Upper lobe of right lung (tissue), 1 donor: ENCODE measurements around the gene SYNRG. TPM values are rescaled to one million over a fixed set of nuclear protein-coding genes. Genes with fewer than 3 reads are reported as not detected.
A peak's percentile ranks its signal among the peaks of the same experiment; 100 is the strongest.

Experiments used
- ATAC-seq: fragments of 200-7000 bp; cut with Tn5 transposase; one replicate; pipeline ENCODE4 v1.9.1; 2020; ENCODE audit warnings: mild to moderate bottlenecking, moderate library complexity
- DNase-seq: peaks from one replicate; pipeline ENCODE4 v3.0.0-alpha.2; 2020
- H3K27ac ChIP-seq: fragments of 200-600 bp; one replicate; pipeline ENCODE4 v1.8.0; 2022
- H3K27me3 ChIP-seq: fragments of 200-600 bp; one replicate; pipeline ENCODE4 v1.8.0; 2022; ENCODE audit warnings: mild to moderate bottlenecking
- H3K36me3 ChIP-seq: fragments of 200-600 bp; one replicate; pipeline ENCODE4 v1.8.0; 2022
- H3K4me1 ChIP-seq: fragments of 200-600 bp; one replicate; pipeline ENCODE4 v1.8.0; 2022
- H3K4me3 ChIP-seq: fragments of 200-600 bp; one replicate; pipeline ENCODE4 v1.8.0; 2022; ENCODE audit warnings: mild to moderate bottlenecking
- H3K9me3 ChIP-seq: fragments of 200-600 bp; one replicate; pipeline ENCODE4 v1.8.0; 2022
- CTCF ChIP-seq: fragments of 200-600 bp; IDR thresholded peaks from one replicate; pipeline ENCODE4 v1.8.0; 2022; ENCODE audit warnings: antibody characterized with exemption
- intact Hi-C: fragments of 100-400 bp; cut with DNase I; formaldehyde crosslinking; loops from one replicate; pipeline ENCODE4 v1.11.0; 2022
- long read RNA-seq: library from polyadenylated mRNA; unstranded; transcript quantifications from one replicate; pipeline ENCODE4 v2.0.0, GENCODE V29; 2021
- total RNA-seq: library from RNA; stranded (reverse); fragmentation: NEBNext Ultra II Directional; extraction: Animal tissue kit (Norgen Biotek cat#: 25700); gene quantifications from one replicate; pipeline ENCODE4 v1.2.1, GENCODE V29; 2021
- donor health status: DM: no; HTN: yes; CAD: no; lungs with severe emphysema.

The SYNRG gene
- total RNA-seq: 50.0 TPM
- long read RNA-seq, full-length matches to known transcripts: 1 of 32 reads
- long read RNA-seq, partial matches to known transcripts: 7 of 32 reads
- long read RNA-seq, other reads (novel, unspliced or antisense): 24 of 32 reads

- H3K9me3 ChIP-seq: no peaks in the 10 kb centered on the region
- H3K4me3 ChIP-seq: peak within 1 kb of the TSS; percentile 92
- H3K27me3 ChIP-seq: no peaks in the 10 kb centered on the region
- peaks cover 6% of the 10 kb centered on the region for H3K4me1 ChIP-seq
- intact Hi-C loops: no loop called here
- peaks cover 22% of the 10 kb centered on the region for H3K36me3 ChIP-seq
- peak; percentile 53 for TF ChIP-seq CTCF
- DNase-seq (peak; percentile 97), ATAC-seq (peak; percentile 100)
- peak within 1 kb of the TSS; percentile 92 for H3K27ac ChIP-seq
Measured at GRCh38 chr17:37609170-37610040, at the start of gene SYNRG. TSS of gene SYNRG (minus strand) at chr17:37609418. CDS start at chr17:37609355, 63 bp downstream.

- DNase-seq: no peak
- Histone ChIP-seq H3K36me3 (no peaks in the 10 kb centered on the region), H3K27ac (no peak overlapping the region), H3K9me3 (no peaks in the 10 kb centered on the region), H3K4me1 (no peaks in the 10 kb centered on the region), H3K27me3 (peaks cover 5% of the 10 kb centered on the region), H3K4me3 (no peak overlapping the region)
- TF ChIP-seq CTCF: no peak
- intact Hi-C loops: no loop called here
- no peak for ATAC-seq
Measured at GRCh38 chr17:37657202-37657601, 48.0 kb upstream of the SYNRG start.

- ATAC-seq (no peak), DNase-seq (no peak)
- Histone ChIP-seq H3K4me3 (no peak overlapping the region), H3K36me3 (no peaks in the 10 kb centered on the region), H3K4me1 (no peaks in the 10 kb centered on the region), H3K9me3 (no peaks in the 10 kb centered on the region), H3K27me3 (peaks cover 11% of the 10 kb centered on the region), H3K27ac (no peak overlapping the region)
- TF ChIP-seq CTCF: no peak
- intact Hi-C loops: no loop called here
Measured at GRCh38 chr17:37651849-37652248, 42.6 kb upstream of the SYNRG start.

- DNase-seq (no peak), ATAC-seq (peak; percentile 56)
- Histone ChIP-seq H3K9me3 (no peaks in the 10 kb centered on the region), H3K4me1 (no peaks in the 10 kb centered on the region), H3K36me3 (no peaks in the 10 kb centered on the region), H3K27me3 (peaks cover 11% of the 10 kb centered on the region), H3K27ac (no peak overlapping the region), H3K4me3 (no peak overlapping the region)
- intact Hi-C loops: no loop called here
- peak; percentile 32 for TF ChIP-seq CTCF
Measured at GRCh38 chr17:37650419-37651003, 41.3 kb upstream of the SYNRG start.

- Histone ChIP-seq H3K9me3 (no peaks in the 10 kb centered on the region), H3K27me3 (peaks cover 6% of the 10 kb centered on the region), H3K36me3 (no peaks in the 10 kb centered on the region), H3K27ac (no peak overlapping the region), H3K4me1 (peaks cover 5% of the 10 kb centered on the region), H3K4me3 (no peak overlapping the region)
- no peak for DNase-seq
- no peak for TF ChIP-seq CTCF
- no peak for ATAC-seq
- intact Hi-C loops: no loop called here
Measured at GRCh38 chr17:37648555-37648954, 39.3 kb upstream of the SYNRG start.
